GM21576 (cell line): Measurements from ENCODE around the gene ZNF3.

Experiments used
- ATAC-seq: cut with Tn5 transposase; IDR thresholded peaks from one replicate; pipeline ENCODE4 v1.9.1; 2021; ENCODE audit warnings: mild to moderate bottlenecking, moderate library complexity; ENCODE audit not compliant: unreplicated experiment

ZNF3 gene

GRCh38 chr7:100059251-100059739 is 22.2 kb downstream of the ZNF3 start:
- ATAC-seq = no peak

GRCh38 chr7:100057006-100057405 is 24.5 kb downstream of the ZNF3 start:
- no peak for ATAC-seq

- no peak for ATAC-seq
Observed at GRCh38 chr7:100053215-100053614, 28.3 kb downstream of the ZNF3 start.

GRCh38 chr7:100051611-100052010 is 29.9 kb downstream of the ZNF3 start:
- ATAC-seq = no peak

GRCh38 chr7:100049441-100050291 is 31.9 kb downstream of the ZNF3 start, which contains the start of gene ZSCAN21:
Gene ZSCAN21 (plus strand): TSS chr7:100049774. CDS start chr7:100057007, 7,233 bp downstream.
- ATAC-seq = peak; percentile 78

GRCh38 chr7:100048680-100049079 is 32.8 kb downstream of the ZNF3 start:
- ATAC-seq = no peak

- ATAC-seq = no peak
Observed at GRCh38 chr7:100044718-100045117, 36.8 kb downstream of the ZNF3 start.

- no peak for ATAC-seq
Observed at GRCh38 chr7:100040575-100040974, 40.9 kb downstream of the ZNF3 start.

GRCh38 chr7:100038326-100038725 is 43.2 kb downstream of the ZNF3 start:
- ATAC-seq = no peak

- no peak for ATAC-seq
Observed at GRCh38 chr7:100035876-100036275, 45.6 kb downstream of the ZNF3 start.

- ATAC-seq = no peak
Observed at GRCh38 chr7:100034871-100035510, 46.5 kb downstream of the ZNF3 start.

- no peak for ATAC-seq
Observed at GRCh38 chr7:100033526-100033925, 48.0 kb downstream of the ZNF3 start.

- ATAC-seq = no peak
Observed at GRCh38 chr7:100029596-100029995, 51.9 kb downstream of the ZNF3 start.

GRCh38 chr7:100027197-100027596 is 54.3 kb downstream of the ZNF3 start:
- no peak for ATAC-seq

- no peak for ATAC-seq
Observed at GRCh38 chr7:100024020-100024619, 57.4 kb downstream of the ZNF3 start.

- ATAC-seq = no peak
Observed at GRCh38 chr7:100023526-100023925, 58.0 kb downstream of the ZNF3 start.

- ATAC-seq = no peak
Observed at GRCh38 chr7:100022621-100023020, 58.9 kb downstream of the ZNF3 start.

GRCh38 chr7:100021297-100021696 is 60.2 kb downstream of the ZNF3 start:
- ATAC-seq = no peak
